ENCODE data around the gene RC3H2.

- TF ChIP-seq POLR2AphosphoS5 (IDR thresholded peaks at IDR 0.05; ENCODE audit: low read depth, low read length) (no peak), CTCF (IDR thresholded peaks at IDR 0.05) (no peak), REST (IDR thresholded peaks at IDR 0.05; ENCODE audit: insufficient read depth in 1 of 2, low read depth in 2 of 2, low read length in 1 of 2) (no peak)
Measured at GRCh38 chr9:122900791-122901190, 4.4 kb downstream of the RC3H2 start.

Measured in Panc1 (cell line).